Transverse colon (tissue), 4 donors: ENCODE results near the gene DDO. TPM values are rescaled to one million over a fixed set of nuclear protein-coding genes. Genes with fewer than 3 reads are reported as not detected.
A peak's percentile ranks its signal among the peaks of the same experiment; 100 is the strongest.

Source experiments
- DNase-seq: peaks from one replicate; pipeline ENCODE4 v3.0.0-alpha.2; 2019
- H3K27ac ChIP-seq, 4 donors: fragments of 200-600 bp; sonication (generic); 2 replicates each; pipeline ENCODE4 v1.5.1; 2016 to 2018; ENCODE audit warnings: inconsistent platforms in 4 of 4
- H3K27me3 ChIP-seq: fragments of 200-600 bp; sonication (generic); 2 replicates; pipeline ENCODE4 v1.5.1; 2017; ENCODE audit warnings: inconsistent platforms
- H3K36me3 ChIP-seq, 4 donors: fragments of 200-600 bp; sonication (generic); 2 replicates each; pipeline ENCODE4 v1.5.1; 2017 to 2019; ENCODE audit warnings: inconsistent platforms in 4 of 4
- H3K4me1 ChIP-seq, 4 donors: fragments of 200-600 bp; sonication (generic); 2 replicates each; pipeline ENCODE4 v1.5.1; 2017 to 2020; ENCODE audit warnings: inconsistent platforms in 4 of 4
- H3K4me3 ChIP-seq, 4 donors: fragments of 200-600 bp; sonication (generic); 1 replicate in 1 of 4; 2 replicates in 3 of 4; pipeline versions ENCODE4 v1.5.1 to v1.6.1; 2017 to 2019; ENCODE audit warnings: inconsistent platforms in 4 of 4
- H3K9me3 ChIP-seq, 2 donors: fragments of 200-600 bp; sonication (generic); 2 replicates each; pipeline ENCODE4 v1.5.1; 2017 to 2019; ENCODE audit warnings: inconsistent platforms in 2 of 2
- CTCF ChIP-seq, 5 experiments: fragments of 200-600 bp in 3 of 5; fragments of 450-650 bp in 2 of 5; sonication (generic) in 3 of 5; IDR thresholded peaks; 1 replicate in 2 of 5; 2 replicates in 3 of 5; pipeline ENCODE4 v1.5.1; 2016 to 2017; ENCODE audit warnings: antibody characterized with exemption in 5 of 5, inconsistent platforms in 3 of 5, mild to moderate bottlenecking in 2 of 5, moderate library complexity in 1 of 5
- EP300 ChIP-seq: sonication (generic); formaldehyde crosslinking; IDR thresholded peaks from one replicate; pipeline ENCODE4 v1.6.1; 2017; ENCODE audit warnings: antibody characterized with exemption, low read depth
- POLR2A ChIP-seq: fragments of 450-650 bp; IDR thresholded peaks from one replicate; pipeline ENCODE4 v1.6.1; 2016; ENCODE audit warnings: antibody characterized with exemption, mild to moderate bottlenecking, moderate library complexity
- POLR2AphosphoS5 ChIP-seq, 3 donors: sonication (generic); formaldehyde crosslinking; IDR thresholded peaks; one replicate each; pipeline ENCODE4 v1.6.1; 2016; ENCODE audit warnings: antibody characterized with exemption in 3 of 3
- WGBS, 2 donors: methylation state at CpG; one replicate each; pipeline ENCODE4 v1.1.5; 2018; ENCODE audit warnings: low coverage in 1 of 2; 5-methylcytosine and 5-hydroxymethylcytosine counted together
- in situ Hi-C, 4 donors: fragments of 200-750 bp; cut with MboI; loops; one replicate each; pipeline versions ENCODE4 v1.15.0 to v1.15.1; 2017; ENCODE audit warnings: low sequenced_read_pairs in 3 of 4, low pct_ligation_motif_present in 1 of 4, low pct_unique_long_range_greater_than_20kb in 1 of 4
- intact Hi-C: fragments of 100-400 bp; cut with DNase I; formaldehyde crosslinking; loops from one replicate; pipeline ENCODE4 v1.15.1; 2023; ENCODE audit warnings: low total_unique reads
- total RNA-seq, 4 donors: library from RNA; depleted of rRNA; stranded (reverse); fragments of >200 nt; gene quantifications; one replicate each; pipeline ENCODE4 v1.1.0, GENCODE V29; 2016

DDO gene
- total RNA-seq, 4 donors from 2014 or later = 0.95 to 21.9 (median 1.2) TPM; not detected in 1

GRCh38 chr6:110404607-110405006 is 10.8 kb downstream of the DDO start:
- H3K27ac ChIP-seq = no peak overlapping the region
- H3K9me3 ChIP-seq = no peaks in the 10 kb centered on the region
- H3K36me3 ChIP-seq = no peaks in the 10 kb centered on the region
- TF ChIP-seq EP300 = no peak
- TF ChIP-seq POLR2A = no peak
- no peak for TF ChIP-seq CTCF (IDR thresholded peaks at IDR 0.05)
- TF ChIP-seq POLR2AphosphoS5 (IDR thresholded peaks at IDR 0.05) = no peak
- WGBS, 2 donors = 30 to 46% methylated on average over 7 to 8 of the region's 8 CpGs
- H3K4me1 ChIP-seq = peaks cover 0 to 3% (median 0%) of the 10 kb centered on the region in 4 donors
- no peak for DNase-seq
- H3K4me3 ChIP-seq = no peak overlapping the region
- H3K27me3 ChIP-seq = no peaks in the 10 kb centered on the region
- intact Hi-C loops (no loop called here), in situ Hi-C loops (no loop called here)

GRCh38 chr6:110401585-110402176 is 13.7 kb downstream of the DDO start:
- intact Hi-C loops (no loop called here), in situ Hi-C loops (no loop called here)
- Histone ChIP-seq H3K9me3 (no peaks in the 10 kb centered on the region), H3K27ac (no peak overlapping the region), H3K4me3 (no peak overlapping the region), H3K4me1 (peaks cover 0 to 3% (median 0%) of the 10 kb centered on the region in 4 donors), H3K36me3 (no peaks in the 10 kb centered on the region), H3K27me3 (no peaks in the 10 kb centered on the region)
- no peak for TF ChIP-seq CTCF (IDR thresholded peaks at IDR 0.05)
- no peak for TF ChIP-seq POLR2A
- TF ChIP-seq POLR2AphosphoS5 (IDR thresholded peaks at IDR 0.05) = no peak
- no peak for TF ChIP-seq EP300
- 81 to 88% methylated on average over 4 of the region's 4 CpGs for WGBS, 2 donors
- DNase-seq = no peak

GRCh38 chr6:110400208-110400607 is 15.2 kb downstream of the DDO start:
- in situ Hi-C loops (no loop called here), intact Hi-C loops (no loop called here)
- no peaks in the 10 kb centered on the region for H3K27me3 ChIP-seq
- H3K4me1 ChIP-seq = peaks cover 0 to 3% (median 0%) of the 10 kb centered on the region in 4 donors
- WGBS, 2 donors = 33 to 61% methylated on average over 1 to 3 of the region's 18 CpGs
- DNase-seq = no peak
- peak overlapping the region in 3 of 4 donors; percentile 4 to 45 (median 38) for H3K4me3 ChIP-seq
- no peaks in the 10 kb centered on the region for H3K9me3 ChIP-seq
- H3K36me3 ChIP-seq = no peaks in the 10 kb centered on the region
- TF ChIP-seq CTCF (IDR thresholded peaks at IDR 0.05) = no peak
- no peak for TF ChIP-seq POLR2AphosphoS5 (IDR thresholded peaks at IDR 0.05)
- TF ChIP-seq POLR2A = no peak
- TF ChIP-seq EP300 = no peak
- H3K27ac ChIP-seq = no peak overlapping the region

GRCh38 chr6:110399219-110400071 is 15.9 kb downstream of the DDO start:
- no peaks in the 10 kb centered on the region for H3K27me3 ChIP-seq
- in situ Hi-C loops (loop anchor here (10.0 to 25.0 kb wide), 7 partner anchors 225 to 705 kb away; partner anchors contain the start of genes WASF1 (in 2 of the 4), AK9 (in 1 of the 4) and FIG4 (in 1 of the 4)), intact Hi-C loops (no loop called here)
- DNase-seq = no peak
- TF ChIP-seq POLR2A = no peak
- TF ChIP-seq EP300 = no peak
- no peak for TF ChIP-seq POLR2AphosphoS5 (IDR thresholded peaks at IDR 0.05)
- TF ChIP-seq CTCF (IDR thresholded peaks at IDR 0.05) = no peak
- peak overlapping the region; percentile 4 to 45 (median 27) for H3K4me3 ChIP-seq
- H3K9me3 ChIP-seq = no peaks in the 10 kb centered on the region
- WGBS, 2 donors = 67 to 79% methylated on average over 2 to 43 of the region's 43 CpGs
- no peaks in the 10 kb centered on the region for H3K36me3 ChIP-seq
- H3K4me1 ChIP-seq = peaks cover 0 to 3% (median 0%) of the 10 kb centered on the region in 4 donors
- H3K27ac ChIP-seq = no peak overlapping the region
